ENCODE results near the gene TLCD4.
"Not testable (repeated sequence)": the region's sequence is repeated elsewhere in the genome, so short reads cannot be mapped to it uniquely, and the experiment has no call there.

The TLCD4 gene

GRCh38 chr1:95085376-95085775, 31.8 kb upstream of the TLCD4 start:
- DNase-seq (ENCODE audit: low read depth): no peak
- TF ChIP-seq CTCF (IDR thresholded peaks at IDR 0.05; ENCODE audit: control insufficient read depth, insufficient read depth, low read depth, low read length, missing control alignments): no peak

GRCh38 chr1:95086949-95087533, 30.1 kb upstream of the TLCD4 start:
- TF ChIP-seq CTCF (IDR thresholded peaks at IDR 0.05; ENCODE audit: control insufficient read depth, insufficient read depth, low read depth, low read length, missing control alignments): no peak
- no peak overlapping the region for H3K4me3 ChIP-seq (ENCODE audit: control insufficient read depth, low read depth, low read length)
- peak; percentile 61 for DNase-seq (ENCODE audit: low read depth)

More at GRCh38 chr1:95085376-95085775, 31.8 kb upstream of the TLCD4 start:
- H3K4me3 ChIP-seq (ENCODE audit: control insufficient read depth, low read depth, low read length): no peak overlapping the region

GRCh38 chr1:95088303-95088702, 28.9 kb upstream of the TLCD4 start:
- no peak for DNase-seq (ENCODE audit: low read depth)
- TF ChIP-seq CTCF (IDR thresholded peaks at IDR 0.05; ENCODE audit: control insufficient read depth, insufficient read depth, low read depth, low read length, missing control alignments): no peak
- no peak overlapping the region for H3K4me3 ChIP-seq (ENCODE audit: control insufficient read depth, low read depth, low read length)

GRCh38 chr1:95089650-95090287, 27.4 kb upstream of the TLCD4 start:
- DNase-seq (ENCODE audit: low read depth): no peak
- no peak for TF ChIP-seq CTCF (IDR thresholded peaks at IDR 0.05; ENCODE audit: control insufficient read depth, insufficient read depth, low read depth, low read length, missing control alignments)
- H3K4me3 ChIP-seq (ENCODE audit: control insufficient read depth, low read depth, low read length): no peak overlapping the region

- DNase-seq (ENCODE audit: low read depth); H3K4me3 ChIP-seq (ENCODE audit: control insufficient read depth, low read depth, low read length): not testable (repeated sequence)
These were observed 25.9 kb upstream of the TLCD4 start for GRCh38 chr1:95091290-95091689.

- H3K4me3 ChIP-seq (ENCODE audit: control insufficient read depth, low read depth, low read length); DNase-seq (ENCODE audit: low read depth): not testable (repeated sequence)
These were observed 24.3 kb upstream of the TLCD4 start for GRCh38 chr1:95092891-95093290.

GRCh38 chr1:95093296-95093695, 23.9 kb upstream of the TLCD4 start:
- TF ChIP-seq CTCF (IDR thresholded peaks at IDR 0.05; ENCODE audit: control insufficient read depth, insufficient read depth, low read depth, low read length, missing control alignments): no peak
- H3K4me3 ChIP-seq (ENCODE audit: control insufficient read depth, low read depth, low read length): no peak overlapping the region
- no peak for DNase-seq (ENCODE audit: low read depth)

GRCh38 chr1:95094923-95095322, 22.2 kb upstream of the TLCD4 start:
- no peak for TF ChIP-seq CTCF (IDR thresholded peaks at IDR 0.05; ENCODE audit: control insufficient read depth, insufficient read depth, low read depth, low read length, missing control alignments)
- DNase-seq (ENCODE audit: low read depth): no peak
- no peak overlapping the region for H3K4me3 ChIP-seq (ENCODE audit: control insufficient read depth, low read depth, low read length)

Measured in AG09309 (cell line).